ENCODE results near the gene RNF208.

Gene RNF208

GRCh38 chr9:137192859-137193258 is 29.2 kb downstream of the RNF208 start (continued):
- TF ChIP-seq ELK4 (IDR thresholded peaks at IDR 0.05; ENCODE audit: borderline replicate concordance, low read depth, low read length) (no peak), YY2 (tag by site-specific recombination; IDR thresholded peaks at IDR 0.05) (no peak), ZNF654 (tag by site-specific recombination; IDR thresholded peaks at IDR 0.05; ENCODE audit: low read depth) (no peak), ZNF292 (tag by site-specific recombination; IDR thresholded peaks at IDR 0.05; ENCODE audit: borderline replicate concordance, low read depth) (no peak), KLF9 (tag by site-specific recombination; IDR thresholded peaks at IDR 0.05; ENCODE audit: low read depth) (no peak), ZNF658 (tag by site-specific recombination; IDR thresholded peaks at IDR 0.05) (no peak), ZBTB6 (tag by site-specific recombination; IDR thresholded peaks at IDR 0.05) (0 out of 2 replicates have a peak, but pooled peaks have one; percentile 19), ZNF239 (tag by site-specific recombination; IDR thresholded peaks at IDR 0.05) (no peak)

- Histone ChIP-seq H3K36me3 (ENCODE audit: control insufficient read depth in 2 of 2, insufficient read depth in 1 of 2, low read length in 2 of 2) (peaks cover 0 to 31% of the 10 kb centered on the region in 2 experiments; a peak in 1 of 3 replicates), H3K27ac (ENCODE audit: extremely low read depth, low read depth, low read length) (no peak overlapping the region), H3K9me3 (ENCODE audit: control insufficient read depth, insufficient read depth, low read depth, low read length) (no peaks in the 10 kb centered on the region), H3K4me1 (ENCODE audit: control insufficient read depth, insufficient read depth, low read length) (peaks cover 8% of the 10 kb centered on the region), H3K4me3 (ENCODE audit: low read depth, low read length) (no peak overlapping the region)
- POLR2A ChIA-PET = interaction anchor here (0.6 to 7.1 kb wide), 12 partner anchors 12 to 157 kb away, joined by 3 to 178 read pairs (median 4); partner anchors contain the start of genes LRRC26, MAN1B1, NDOR1 and TMEM203
- TF ChIP-seq ZNF513 (tag by site-specific recombination; IDR thresholded peaks at IDR 0.05) = peak; percentile 97
- TF ChIP-seq ZNF600 (tag by site-specific recombination; IDR thresholded peaks at IDR 0.05) = no peak
- no peak for TF ChIP-seq ZNF391 (tag by site-specific recombination; IDR thresholded peaks at IDR 0.05; ENCODE audit: borderline replicate concordance, low read depth)
- CTCF ChIA-PET = interaction anchor here (0.6 to 2.3 kb wide), 4 partner anchors 13 to 44 kb away, joined by 4 to 9 read pairs (median 5); partner anchors contain the start of genes NDOR1, RNF224 and TMEM203
These were observed 29.6 kb downstream of the RNF208 start for GRCh38 chr9:137192448-137192780.

- H3K4me3 ChIP-seq (ENCODE audit: low read depth, low read length) = no peak overlapping the region
- H3K36me3 ChIP-seq (ENCODE audit: control insufficient read depth in 2 of 2, insufficient read depth in 1 of 2, low read length in 2 of 2) = peaks cover 0 to 37% of the 10 kb centered on the region in 2 experiments; a peak in 1 of 3 replicates
- H3K9me3 ChIP-seq (ENCODE audit: control insufficient read depth, insufficient read depth, low read depth, low read length) = no peaks in the 10 kb centered on the region
- no peak overlapping the region for H3K27ac ChIP-seq (ENCODE audit: extremely low read depth, low read depth, low read length)
- CTCF ChIA-PET = interaction anchor here (0.6 to 2.3 kb wide), 5 partner anchors 13 to 45 kb away, joined by 3 to 9 read pairs (median 4); partner anchors contain the start of genes NDOR1, RNF224 and TMEM203
- POLR2A ChIA-PET = interaction anchor here (0.6 to 7.1 kb wide), 12 partner anchors 11 to 157 kb away, joined by 3 to 178 read pairs (median 4); partner anchors contain the start of genes LRRC26, MAN1B1, NDOR1 and TMEM203
- H3K4me1 ChIP-seq (ENCODE audit: control insufficient read depth, insufficient read depth, low read length) = peaks cover 13% of the 10 kb centered on the region
- TF ChIP-seq ZFP69B (tag by site-specific recombination; IDR thresholded peaks at IDR 0.05) (no peak), ZBTB10 (tag by site-specific recombination; IDR thresholded peaks at IDR 0.05) (0 out of 2 replicates have a peak, but pooled peaks have one; percentile 7), ZNF24 (tag by site-specific recombination; IDR thresholded peaks at IDR 0.05) (no peak), ZNF530 (tag by site-specific recombination; IDR thresholded peaks at IDR 0.05; ENCODE audit: low read depth) (no peak), BCL11B (tag by site-specific recombination; IDR thresholded peaks at IDR 0.05; ENCODE audit: low read depth) (no peak; the same call in 1 of the 2 replicates), ZFP41 (tag by site-specific recombination; IDR thresholded peaks at IDR 0.05; ENCODE audit: borderline replicate concordance) (no peak), SP2 (tag by site-specific recombination; IDR thresholded peaks at IDR 0.05) (0 out of 2 replicates have a peak, but pooled peaks have one; percentile 16), ZSCAN23 (tag by site-specific recombination; IDR thresholded peaks at IDR 0.05) (no peak), ZNF426 (tag by site-specific recombination; IDR thresholded peaks at IDR 0.05) (no peak), PBX3 (CRISPR knock-in tag; IDR thresholded peaks at IDR 0.05) (no peak), ZBTB26 (tag by site-specific recombination; optimal IDR thresholded peaks at IDR 0.05) (no peak)
These were observed 30.2 kb downstream of the RNF208 start for GRCh38 chr9:137191691-137192447.

Data from HEK293 (cell line).